ENCODE measurements around the gene COIL.

GRCh38 chr17:56918916-56919315 lies 41.9 kb downstream of the COIL start:
- TF ChIP-seq CTCF (IDR thresholded peaks at IDR 0.05), result no peak
- TF ChIP-seq POLR2A (IDR thresholded peaks at IDR 0.05), result no peak
- TF ChIP-seq POLR2AphosphoS5 (IDR thresholded peaks at IDR 0.05), result peak in 1 of 2 donors; percentile 89
